Upper lobe of left lung (tissue), 6 donors: ENCODE measurements around the gene FNDC3B. TPM values are rescaled to one million over a fixed set of nuclear protein-coding genes. Genes with fewer than 3 reads are reported as not detected.

ENCODE experiments used
- ATAC-seq, 2 donors: fragments of 200-7000 bp; cut with Tn5 transposase; one replicate each; pipeline ENCODE4 v1.9.1; 2022; ENCODE audit warnings: mild to moderate bottlenecking in 2 of 2, moderate library complexity in 2 of 2; ENCODE audit not compliant: low FRiP score in 2 of 2
- DNase-seq, 2 donors: peaks; one replicate each; pipeline ENCODE4 v3.0.0-alpha.2; 2019 to 2020
- H3K27ac ChIP-seq, 4 donors: fragments of 200-600 bp; sonication (generic); one replicate each; pipeline ENCODE4 v1.5.1; 2016 to 2019
- H3K27me3 ChIP-seq, 4 donors: fragments of 200-600 bp; sonication (generic); one replicate each; pipeline ENCODE4 v1.5.1; 2017 to 2019
- H3K36me3 ChIP-seq, 4 donors: fragments of 200-600 bp; sonication (generic); one replicate each; pipeline ENCODE4 v1.5.1; 2016 to 2019
- H3K4me1 ChIP-seq, 4 donors: fragments of 200-600 bp; sonication (generic); one replicate each; pipeline ENCODE4 v1.5.1; 2018 to 2019
- H3K4me3 ChIP-seq, 4 donors: fragments of 200-600 bp; sonication (generic); one replicate each; pipeline ENCODE4 v1.5.1; 2017 to 2019; ENCODE audit warnings: mild to moderate bottlenecking in 2 of 4, moderate library complexity in 1 of 4
- H3K9me3 ChIP-seq, 4 donors: fragments of 200-600 bp; sonication (generic); one replicate each; pipeline ENCODE4 v1.5.1; 2018 to 2019
- EP300 ChIP-seq, 4 donors: sonication (generic); formaldehyde crosslinking; IDR thresholded peaks; one replicate each; pipeline ENCODE4 v1.5.1; 2017; ENCODE audit warnings: antibody characterized with exemption in 4 of 4, control low read depth in 2 of 4
- POLR2A ChIP-seq, 4 donors: fragments of 450-650 bp; IDR thresholded peaks; one replicate each; pipeline ENCODE4 v1.5.1; 2016 to 2017; ENCODE audit warnings: antibody characterized with exemption in 4 of 4, mild to moderate bottlenecking in 2 of 4
- POLR2AphosphoS5 ChIP-seq, 2 donors: sonication (generic); formaldehyde crosslinking; IDR thresholded peaks; one replicate each; pipeline ENCODE4 v1.5.1; 2017; ENCODE audit warnings: antibody characterized with exemption in 2 of 2
- WGBS, 2 donors: methylation state at CpG; one replicate each; pipeline ENCODE4 v1.1.5; 2017 to 2018; 5-methylcytosine and 5-hydroxymethylcytosine counted together
- total RNA-seq, 6 donors: library from RNA; depleted of rRNA in 4 of 6; stranded (reverse); fragments of >200 nt in 4 of 6; gene quantifications; one replicate each; pipeline versions ENCODE4 v1.1.0 to v1.2.1, GENCODE V29; 2016 to 2021
- TF ChIP-seq, protein P1 (sequence below), 6 experiments: fragments of 450-650 bp in 4 of 6; fragments of 200-600 bp in 2 of 6; sonication (generic) in 2 of 6; IDR thresholded peaks; one replicate each; pipeline ENCODE4 v1.5.1; 2016 to 2019; ENCODE audit warnings: antibody characterized with exemption in 6 of 6
- donor health status: DM: no; HTN: no; CAD: no; lungs with moderate emphysema.
- donor health status: DM: no; HTN: yes; CAD: no; lungs with severe emphysema.

The FNDC3B gene
- total RNA-seq, 6 donors from 2014 or later, result 73.3 to 167 (median 119) TPM

DNA sequence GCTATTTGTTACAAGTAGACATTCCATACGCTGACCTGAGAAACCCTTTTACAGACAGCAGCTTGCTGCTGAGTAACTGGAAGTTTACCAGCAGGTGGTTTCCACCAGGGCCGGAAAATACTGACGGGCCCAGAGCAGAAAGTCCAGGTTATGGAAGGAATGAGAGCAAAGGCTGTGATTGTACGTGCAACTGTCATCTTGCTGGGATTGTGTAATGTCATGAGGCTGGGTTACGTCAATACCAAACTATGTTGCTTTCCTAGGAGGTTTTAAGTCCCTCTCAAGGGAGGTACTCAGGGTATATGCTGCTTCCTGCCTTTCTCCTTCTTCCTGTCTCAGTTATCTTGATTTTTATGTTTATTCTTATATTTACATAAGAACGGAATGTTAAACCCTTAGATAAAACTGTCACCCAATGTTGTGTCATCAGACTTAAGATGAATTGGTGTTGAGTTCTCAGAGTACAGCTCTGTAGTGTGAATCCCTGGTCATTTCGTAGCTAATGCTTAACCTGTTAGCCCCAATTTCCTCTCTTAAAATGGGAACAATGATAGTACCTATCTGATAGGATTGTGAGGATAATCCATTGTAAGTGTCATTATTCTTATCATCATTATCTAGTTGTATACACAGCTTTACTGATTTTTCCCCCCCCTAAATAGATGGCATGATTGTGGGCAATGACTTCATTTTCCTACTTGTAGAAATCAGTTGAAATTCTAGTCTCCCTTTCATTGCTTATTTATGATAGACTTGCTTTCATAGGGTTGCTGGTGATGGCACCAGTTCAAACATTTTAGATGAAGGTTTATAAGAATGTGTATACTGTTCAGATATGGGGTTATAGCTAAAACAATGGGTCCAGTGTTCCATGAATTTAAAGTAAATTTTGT, 101.4 kb downstream of the FNDC3B start:
- Histone ChIP-seq H3K36me3 (no peaks in the 10 kb centered on the region), H3K4me1 (peaks cover 67 to 84% (median 79%) of the 10 kb centered on the region in 4 donors), H3K27me3 (no peaks in the 10 kb centered on the region), H3K4me3 (no peak overlapping the region), H3K9me3 (no peaks in the 10 kb centered on the region), H3K27ac (peak overlapping the region; percentile 70 to 84 (median 77))
- ATAC-seq, result peak; percentile 75 to 88
- WGBS, 2 donors, result 19 to 25% methylated on average over 7 of the region's 7 CpGs
- DNase-seq, result peak in 1 of 2 donors; percentile 74
- peak; percentile 75 to 88 for TF ChIP-seq POLR2AphosphoS5 (IDR thresholded peaks at IDR 0.05)
- TF ChIP-seq EP300 (IDR thresholded peaks at IDR 0.05), result peak in 3 of 4 donors; percentile 35 to 98 (median 85)
- TF ChIP-seq, protein P1, sequence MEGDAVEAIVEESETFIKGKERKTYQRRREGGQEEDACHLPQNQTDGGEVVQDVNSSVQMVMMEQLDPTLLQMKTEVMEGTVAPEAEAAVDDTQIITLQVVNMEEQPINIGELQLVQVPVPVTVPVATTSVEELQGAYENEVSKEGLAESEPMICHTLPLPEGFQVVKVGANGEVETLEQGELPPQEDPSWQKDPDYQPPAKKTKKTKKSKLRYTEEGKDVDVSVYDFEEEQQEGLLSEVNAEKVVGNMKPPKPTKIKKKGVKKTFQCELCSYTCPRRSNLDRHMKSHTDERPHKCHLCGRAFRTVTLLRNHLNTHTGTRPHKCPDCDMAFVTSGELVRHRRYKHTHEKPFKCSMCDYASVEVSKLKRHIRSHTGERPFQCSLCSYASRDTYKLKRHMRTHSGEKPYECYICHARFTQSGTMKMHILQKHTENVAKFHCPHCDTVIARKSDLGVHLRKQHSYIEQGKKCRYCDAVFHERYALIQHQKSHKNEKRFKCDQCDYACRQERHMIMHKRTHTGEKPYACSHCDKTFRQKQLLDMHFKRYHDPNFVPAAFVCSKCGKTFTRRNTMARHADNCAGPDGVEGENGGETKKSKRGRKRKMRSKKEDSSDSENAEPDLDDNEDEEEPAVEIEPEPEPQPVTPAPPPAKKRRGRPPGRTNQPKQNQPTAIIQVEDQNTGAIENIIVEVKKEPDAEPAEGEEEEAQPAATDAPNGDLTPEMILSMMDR (IDR thresholded peaks at IDR 0.05), result no peak
- TF ChIP-seq POLR2A (IDR thresholded peaks at IDR 0.05), result peak in 1 of 4 donors; percentile 30

DNA sequence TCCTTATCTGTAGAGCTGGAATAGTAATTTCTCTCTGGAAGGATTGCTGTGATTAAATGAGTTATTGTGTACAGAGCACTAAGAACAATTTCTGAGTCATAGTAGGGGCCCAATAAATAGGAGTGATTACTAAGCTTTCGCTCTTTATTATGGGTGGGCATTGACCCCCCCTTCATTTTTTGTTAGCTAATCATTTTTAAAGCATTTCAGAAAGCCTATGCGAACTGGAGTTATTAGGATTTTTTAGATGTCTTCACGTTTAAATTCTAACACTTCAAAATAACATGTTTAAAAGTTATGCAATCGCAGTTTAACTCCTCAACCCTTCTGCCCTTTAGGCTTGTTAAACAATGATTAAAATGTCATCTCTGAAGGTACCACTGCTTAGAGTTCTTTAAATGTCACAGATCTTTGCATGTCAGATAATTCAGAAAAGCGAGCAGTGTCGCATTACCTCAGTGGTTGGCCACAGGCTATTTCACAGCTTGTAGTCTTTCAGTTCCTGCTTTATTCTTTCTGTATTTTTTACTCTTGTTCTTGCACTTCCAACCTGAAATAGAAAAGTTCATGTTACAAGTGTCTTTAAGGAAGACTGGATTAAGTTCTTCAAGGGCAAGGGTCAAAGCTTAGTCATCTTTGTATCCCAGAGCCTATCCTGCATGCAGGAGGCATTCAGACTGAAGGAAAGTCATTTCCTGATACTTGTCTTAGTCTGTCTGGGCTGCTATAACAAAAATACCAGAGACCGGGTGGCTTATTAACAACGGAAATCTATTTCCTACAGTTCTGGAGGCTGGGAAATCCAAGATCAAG, 102.9 kb downstream of the FNDC3B start:
- H3K36me3 ChIP-seq, result no peaks in the 10 kb centered on the region
- no peaks in the 10 kb centered on the region for H3K27me3 ChIP-seq
- no peak overlapping the region for H3K4me3 ChIP-seq
- no peaks in the 10 kb centered on the region for H3K9me3 ChIP-seq
- peaks cover 53 to 69% (median 64%) of the 10 kb centered on the region in 4 donors for H3K4me1 ChIP-seq
- DNase-seq, result no peak
- peak overlapping the region; percentile 70 to 84 (median 77) for H3K27ac ChIP-seq
- 54 to 58% methylated on average over 8 of the region's 8 CpGs for WGBS, 2 donors
- TF ChIP-seq, protein P1 (IDR thresholded peaks at IDR 0.05), result no peak
- TF ChIP-seq POLR2A (IDR thresholded peaks at IDR 0.05) (no peak), EP300 (IDR thresholded peaks at IDR 0.05) (no peak), POLR2AphosphoS5 (IDR thresholded peaks at IDR 0.05) (no peak)
- peak in 1 of 2 donors; percentile 37 for ATAC-seq

DNA sequence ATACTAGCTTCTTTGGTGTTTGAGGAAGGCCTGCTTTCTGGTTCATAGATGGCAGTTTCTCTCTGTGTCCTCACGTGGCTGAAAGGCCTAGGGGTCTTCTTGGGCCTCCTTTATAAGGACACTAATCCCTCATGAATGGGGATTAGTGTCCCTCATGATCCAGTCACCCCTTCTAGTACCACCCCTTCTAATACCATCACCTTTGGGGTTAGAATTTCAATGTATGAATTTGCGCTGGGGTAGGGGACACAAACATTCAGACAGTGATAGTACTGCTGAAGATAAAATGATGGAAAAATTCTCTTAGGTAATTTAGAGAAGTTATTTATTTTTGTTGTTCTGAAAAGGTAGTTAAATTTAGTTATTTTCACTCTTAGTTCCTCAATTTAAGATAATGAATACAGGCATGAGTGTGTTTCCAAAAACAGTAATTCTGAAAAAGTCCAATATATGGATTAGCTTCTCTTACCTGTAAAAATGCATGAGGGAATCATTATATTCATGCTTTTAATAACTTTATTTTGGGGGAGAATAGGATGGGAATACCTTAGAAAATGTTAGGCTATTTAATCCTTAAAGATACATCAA, 103.6 kb downstream of the FNDC3B start:
- TF ChIP-seq POLR2A (IDR thresholded peaks at IDR 0.05) (no peak), EP300 (IDR thresholded peaks at IDR 0.05) (no peak), POLR2AphosphoS5 (IDR thresholded peaks at IDR 0.05) (no peak)
- TF ChIP-seq, protein P1 (IDR thresholded peaks at IDR 0.05), result no peak
- H3K4me1 ChIP-seq, result peaks cover 46 to 62% (median 58%) of the 10 kb centered on the region in 4 donors
- H3K36me3 ChIP-seq, result no peaks in the 10 kb centered on the region
- no peak for DNase-seq
- no peak overlapping the region for H3K4me3 ChIP-seq
- H3K9me3 ChIP-seq, result no peaks in the 10 kb centered on the region
- WGBS, 2 donors, result 79 to 100% methylated on average over 2 of the region's 2 CpGs
- ATAC-seq, result no peak
- peak overlapping the region; percentile 58 to 82 (median 71) for H3K27ac ChIP-seq
- no peaks in the 10 kb centered on the region for H3K27me3 ChIP-seq

DNA sequence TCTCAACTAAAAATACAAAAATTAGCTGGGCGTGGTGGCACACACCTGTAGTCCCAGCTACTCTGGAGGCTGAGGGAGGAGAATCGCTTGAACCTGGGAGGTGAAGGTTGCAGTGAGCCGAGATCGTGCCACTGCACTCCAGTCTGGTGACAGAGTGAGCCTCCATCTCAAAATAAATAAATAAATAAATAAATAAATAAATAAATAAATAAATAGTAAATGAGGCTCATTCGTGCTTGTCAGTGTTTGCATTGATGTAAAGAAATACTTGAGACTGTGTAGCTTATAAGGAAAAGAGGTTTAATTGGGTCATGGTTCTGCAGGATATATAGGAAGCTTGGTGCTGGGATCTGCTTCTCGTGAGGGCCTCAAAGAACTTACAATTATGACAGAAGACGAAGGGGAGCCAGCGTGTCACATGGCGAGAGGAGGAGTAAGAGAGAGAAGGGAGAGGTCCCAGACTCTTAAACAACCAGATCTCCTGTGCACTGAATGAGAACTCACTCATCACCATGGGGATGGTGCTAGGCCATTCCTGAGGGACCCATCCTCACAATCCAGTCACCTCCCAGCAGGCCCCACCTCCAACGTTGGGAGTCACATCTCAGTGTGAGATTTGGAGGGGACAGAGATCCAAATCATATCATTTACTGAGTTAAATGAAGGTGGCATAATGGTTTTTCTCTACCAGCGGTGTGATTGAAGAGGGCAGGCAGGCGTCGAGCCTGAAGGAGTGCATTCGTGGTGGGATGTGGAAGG, 104.5 kb downstream of the FNDC3B start:
- H3K4me1 ChIP-seq, result peaks cover 36 to 58% (median 51%) of the 10 kb centered on the region in 4 donors
- no peak overlapping the region for H3K4me3 ChIP-seq
- DNase-seq (no peak), ATAC-seq (no peak)
- H3K9me3 ChIP-seq, result no peaks in the 10 kb centered on the region
- H3K27ac ChIP-seq, result no peak overlapping the region
- TF ChIP-seq POLR2A (IDR thresholded peaks at IDR 0.05) (no peak), POLR2AphosphoS5 (IDR thresholded peaks at IDR 0.05) (no peak), EP300 (IDR thresholded peaks at IDR 0.05) (no peak)
- TF ChIP-seq, protein P1 (IDR thresholded peaks at IDR 0.05), result no peak
- 93 to 94% methylated on average over 14 of the region's 14 CpGs for WGBS, 2 donors
- no peaks in the 10 kb centered on the region for H3K27me3 ChIP-seq
- no peaks in the 10 kb centered on the region for H3K36me3 ChIP-seq
